K562 (cell line): ENCODE measurements around the gene GTF2H4. TPM values are rescaled to one million over a fixed set of nuclear protein-coding genes. Genes with fewer than 3 reads are reported as not detected.

ENCODE experiments used
- AFF1 ChIP-seq, 2 experiments: fragments of 450-650 bp; IDR thresholded peaks; 2 replicates each; pipeline ENCODE4 v1.6.1; 2018; ENCODE audit warnings: mild to moderate bottlenecking in 2 of 2, low read depth in 1 of 2; ENCODE audit not compliant: partially characterized antibody in 2 of 2
- BACH1 ChIP-seq: fragments of 200-800 bp; sonication (Bioruptor generic); IDR thresholded peaks from 2 replicates; pipeline ENCODE4 v1.6.1; 2016; ENCODE audit warnings: missing genetic modification characterization, missing compliant biosample characterization
- CHAMP1 ChIP-seq: fragments of 450-650 bp; IDR thresholded peaks from 2 replicates; pipeline ENCODE4 v1.6.1; 2016; ENCODE audit warnings: mild to moderate bottlenecking
- E2F8 ChIP-seq: fragments of 450-650 bp; IDR thresholded peaks from 2 replicates; pipeline ENCODE4 v1.7.1; 2018; ENCODE audit warnings: mild to moderate bottlenecking, low read depth; ENCODE audit not compliant: partially characterized antibody
- ETV5 ChIP-seq: sonication (generic); formaldehyde crosslinking; IDR thresholded peaks from 2 replicates; pipeline ENCODE4 v1.4.0; 2020; ENCODE audit warnings: low read depth, mild to moderate bottlenecking, missing genetic modification reagents
- MNT ChIP-seq, 2 experiments: fragments of 450-650 bp; conservative IDR thresholded peaks; 2 replicates each; pipeline ENCODE4 v1.6.1; 2017; ENCODE audit warnings: mild to moderate bottlenecking in 2 of 2, moderate library complexity in 2 of 2
- U2AF2 ChIP-seq: fragments of 200-400 bp; formaldehyde crosslinking; optimal IDR thresholded peaks from 2 replicates; pipeline ENCODE3; 2017; ENCODE audit warnings: low read depth, mild to moderate bottlenecking, low read length
- ZNF592 ChIP-seq: fragments of 450-650 bp; IDR thresholded peaks from 2 replicates; pipeline ENCODE4 v1.6.1; 2017; ENCODE audit warnings: antibody characterized with exemption, mild to moderate bottlenecking
- polyA plus RNA-seq, 8 experiments: library from polyadenylated mRNA; depleted of rRNA in 4 of 8; stranded (reverse) in 5 of 8; unstranded in 3 of 8; fragments of >200 nt; fragmentation: Nextera tagmentation in 2 of 8; fragmentation: Illumina TruSeq in 1 of 8; extraction: Ambion mirVana in 2 of 8; extraction: Trizol in 1 of 8; gene quantifications; 2 replicates each; pipeline versions ENCODE4 v1.2.1 to v1.2.3, GENCODE V29; 2011 to 2014; ENCODE audit warnings: inconsistent platforms in 1 of 8, missing spikeins in 1 of 8
- total RNA-seq, 7 experiments: library from RNA; depleted of rRNA in 6 of 7; stranded (reverse); fragments of >200 nt in 6 of 7; fragmentation: Illumina TruSeq in 2 of 7; extraction: Trizol in 2 of 7; gene quantifications; 2 replicates each; pipeline versions ENCODE4 v1.2.1 to v1.2.3, GENCODE V29; 2011 to 2021; ENCODE audit warnings: low replicate concordance in 1 of 7

The GTF2H4 gene
- total and polyA plus RNA-seq, 9 of the 15 experiments (the other 6 are each of a cell fraction or from before 2014, with no cell fraction given), result 3.6 to 86.1 (median 39.6) TPM

GRCh38 chr6:30875244-30876038 lies 32.6 kb upstream of the GTF2H4 start (continued):
- no peak for TF ChIP-seq U2AF2
- TF ChIP-seq ETV5 (CRISPR knock-in tag), result no peak
- 0 out of 2 replicates have a peak, but pooled peaks have one; percentile 34 for TF ChIP-seq CHAMP1
- peak; percentile 43 for TF ChIP-seq E2F8
- peak in 1 of 2 experiments; percentile 38; a peak in 2 of 4 replicates for TF ChIP-seq MNT (conservative IDR thresholded peaks at IDR 0.05)
- TF ChIP-seq ZNF592, result peak; percentile 98
- peak; percentile 34 to 48 for TF ChIP-seq AFF1 (IDR thresholded peaks at IDR 0.05; ENCODE audit: low read depth in 1 of 2, partially characterized antibody in 2 of 2)
- TF ChIP-seq BACH1 (tag), result peak; percentile 28
